Type B pancreatic cell (in vitro differentiated cells): ENCODE data around the gene FAM131B. TPM values are rescaled to one million over a fixed set of nuclear protein-coding genes. Genes with fewer than 3 reads are reported as not detected.
A peak's percentile ranks its signal among the peaks of the same experiment; 100 is the strongest.

ENCODE experiments used
- DNase-seq: peaks from one replicate; pipeline ENCODE4 v3.0.0; 2021; ENCODE audit warnings: mixed read lengths; ENCODE audit not compliant: unreplicated experiment; ENCODE audit errors: extremely low spot score
- H3K27ac Mint-ChIP-seq: 2 replicates; pipeline ENCODE4 v1.8.0; 2021; ENCODE audit warnings: mild to moderate bottlenecking, mixed read lengths
- H3K27me3 Mint-ChIP-seq: 2 replicates; pipeline ENCODE4 v1.8.0; 2021; ENCODE audit warnings: mixed read lengths
- H3K36me3 Mint-ChIP-seq: 2 replicates; pipeline ENCODE4 v1.8.0; 2021; ENCODE audit warnings: mixed read lengths
- H3K4me1 Mint-ChIP-seq: one replicate; pipeline ENCODE4 v1.8.0; 2021; ENCODE audit warnings: mixed read lengths; ENCODE audit not compliant: unreplicated experiment
- H3K4me3 Mint-ChIP-seq: 2 replicates; pipeline ENCODE4 v1.8.0; 2021; ENCODE audit warnings: mild to moderate bottlenecking, mixed read lengths
- H3K9me3 Mint-ChIP-seq: 2 replicates; pipeline ENCODE4 v1.8.0; 2021; ENCODE audit warnings: mixed read lengths
- CTCF ChIP-seq: fragments of 200-600 bp; sonication (generic); conservative IDR thresholded peaks from 2 replicates; pipeline ENCODE4 v1.5.0; 2021; ENCODE audit warnings: antibody characterized with exemption, mild to moderate bottlenecking
- total RNA-seq: library from RNA; stranded (reverse); gene quantifications from 2 replicates; pipeline ENCODE4 v1.2.1, GENCODE V29; 2021; ENCODE audit warnings: low replicate concordance

The FAM131B gene
- total RNA-seq, 1 donor from 2014 or later: 6.5 TPM

- H3K9me3 Mint-ChIP-seq: no peaks in the 10 kb centered on the region
- H3K36me3 Mint-ChIP-seq: no peaks in the 10 kb centered on the region
- no peak for DNase-seq
- H3K27ac Mint-ChIP-seq: no peak overlapping the region
- H3K4me3 Mint-ChIP-seq: no peak overlapping the region
- peaks cover 20% of the 10 kb centered on the region for H3K4me1 Mint-ChIP-seq
- H3K27me3 Mint-ChIP-seq: no peaks in the 10 kb centered on the region
- TF ChIP-seq CTCF: no peak
Measured at GRCh38 chr7:143327903-143328302, 34.6 kb downstream of the FAM131B start.

GRCh38 chr7:143325240-143325639, 37.3 kb downstream of the FAM131B start:
- Mint-ChIP-seq H3K9me3 (no peaks in the 10 kb centered on the region), H3K27ac (no peak overlapping the region), H3K36me3 (no peaks in the 10 kb centered on the region), H3K4me3 (no peak overlapping the region), H3K27me3 (no peaks in the 10 kb centered on the region), H3K4me1 (peaks cover 23% of the 10 kb centered on the region)
- no peak for DNase-seq
- no peak for TF ChIP-seq CTCF

GRCh38 chr7:143323653-143324052, 38.9 kb downstream of the FAM131B start:
- peak; percentile 52 for TF ChIP-seq CTCF
- Mint-ChIP-seq H3K4me3 (no peak overlapping the region), H3K27me3 (no peaks in the 10 kb centered on the region), H3K27ac (peak overlapping the region; percentile 25), H3K4me1 (peaks cover 29% of the 10 kb centered on the region), H3K36me3 (no peaks in the 10 kb centered on the region), H3K9me3 (no peaks in the 10 kb centered on the region)
- no peak for DNase-seq

- DNase-seq: no peak
- Mint-ChIP-seq H3K36me3 (no peaks in the 10 kb centered on the region), H3K4me3 (peak overlapping the region; percentile 49), H3K27me3 (no peaks in the 10 kb centered on the region), H3K4me1 (peaks cover 33% of the 10 kb centered on the region), H3K9me3 (no peaks in the 10 kb centered on the region), H3K27ac (peak overlapping the region; percentile 82)
- TF ChIP-seq CTCF: no peak
Measured at GRCh38 chr7:143322760-143323633, 39.5 kb downstream of the FAM131B start.

- Mint-ChIP-seq H3K9me3 (no peaks in the 10 kb centered on the region), H3K36me3 (no peaks in the 10 kb centered on the region), H3K27me3 (no peaks in the 10 kb centered on the region), H3K4me1 (peaks cover 41% of the 10 kb centered on the region), H3K4me3 (no peak overlapping the region), H3K27ac (no peak overlapping the region)
- DNase-seq: no peak
- no peak for TF ChIP-seq CTCF
Measured at GRCh38 chr7:143321734-143322133, 40.8 kb downstream of the FAM131B start.
